Thoracic aorta (tissue), 2 donors: Measurements from ENCODE around the gene DNM2. TPM values are rescaled to one million over a fixed set of nuclear protein-coding genes. Genes with fewer than 3 reads are reported as not detected.

Source experiments
- ATAC-seq: fragments of 150-250 bp; one replicate; pipeline ENCODE4 v1.8.0; 2017; ENCODE audit warnings: low read depth; ENCODE audit not compliant: insufficient number of reproducible peaks, low FRiP score
- DNase-seq: peaks from one replicate; pipeline ENCODE4 v3.0.0-alpha.2; 2020; ENCODE audit warnings: low spot score
- H3K27ac ChIP-seq, 2 donors: fragments of 200-600 bp; sonication (generic); 1 replicate in 1 of 2; 2 replicates in 1 of 2; pipeline ENCODE4 v1.5.1; 2016; ENCODE audit warnings: mild to moderate bottlenecking in 2 of 2, moderate library complexity in 2 of 2
- H3K27me3 ChIP-seq: fragments of 200-600 bp; sonication (generic); replicated peaks from 2 replicates; pipeline ENCODE4 v1.6.0; 2016; ENCODE audit warnings: mild to moderate bottlenecking; ENCODE audit not compliant: insufficient read depth
- H3K36me3 ChIP-seq: fragments of 200-600 bp; sonication (generic); one replicate; pipeline ENCODE4 v1.5.1; 2016
- H3K4me1 ChIP-seq, 2 donors: fragments of 200-600 bp; sonication (generic); 1 replicate in 1 of 2; 2 replicates in 1 of 2; pipeline versions ENCODE4 v1.5.1 to v1.6.0; 2016; ENCODE audit warnings: low read depth in 2 of 2, mild to moderate bottlenecking in 1 of 2; ENCODE audit not compliant: control insufficient read depth in 1 of 2
- H3K4me3 ChIP-seq: fragments of 200-600 bp; sonication (generic); 2 replicates; pipeline ENCODE4 v1.5.1; 2016; ENCODE audit warnings: mild to moderate bottlenecking
- H3K9me3 ChIP-seq: fragments of 200-600 bp; sonication (generic); 2 replicates; pipeline ENCODE4 v1.5.1; 2016
- total RNA-seq, 2 donors: library from RNA; depleted of rRNA; stranded (reverse); fragments of >200 nt; gene quantifications; one replicate each; pipeline versions ENCODE4 v1.1.0 to v1.2.3, GENCODE V29; 2016
- TF ChIP-seq, protein P1 (sequence below): fragments of 200-600 bp; sonication (generic); IDR thresholded peaks from one replicate; pipeline ENCODE4 v1.5.1; 2019; ENCODE audit warnings: antibody characterized with exemption

DNM2 gene
- total RNA-seq, 2 donors from 2014 or later: 153 to 195 TPM

DNA sequence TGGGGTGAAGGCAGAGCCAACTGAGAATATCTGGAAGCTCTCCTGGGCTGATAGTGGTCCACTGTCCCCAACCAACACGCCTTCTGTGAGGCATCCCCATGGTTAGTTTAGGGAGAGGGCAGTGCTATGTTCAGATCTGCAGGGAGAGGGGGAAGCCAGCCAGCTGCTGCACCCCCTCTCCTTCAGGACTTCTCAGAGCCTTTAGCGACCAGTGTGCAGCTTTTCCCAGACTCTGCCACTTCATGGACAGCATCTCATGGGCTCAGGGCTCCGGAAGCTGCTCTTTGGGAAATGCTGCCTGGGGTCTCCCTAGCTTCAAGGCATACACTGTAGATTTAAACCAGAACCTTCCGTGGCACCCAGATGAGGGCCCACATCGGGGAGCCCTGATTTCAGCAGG is 84.6 kb downstream of the DNM2 start:
- no peak for DNase-seq
- H3K27me3 ChIP-seq: no peaks in the 10 kb centered on the region
- no peaks in the 10 kb centered on the region for H3K4me1 ChIP-seq
- H3K36me3 ChIP-seq: peaks cover 50% of the 10 kb centered on the region
- ATAC-seq: no peak
- no peak overlapping the region for H3K4me3 ChIP-seq
- no peak overlapping the region for H3K27ac ChIP-seq
- TF ChIP-seq, protein P1, sequence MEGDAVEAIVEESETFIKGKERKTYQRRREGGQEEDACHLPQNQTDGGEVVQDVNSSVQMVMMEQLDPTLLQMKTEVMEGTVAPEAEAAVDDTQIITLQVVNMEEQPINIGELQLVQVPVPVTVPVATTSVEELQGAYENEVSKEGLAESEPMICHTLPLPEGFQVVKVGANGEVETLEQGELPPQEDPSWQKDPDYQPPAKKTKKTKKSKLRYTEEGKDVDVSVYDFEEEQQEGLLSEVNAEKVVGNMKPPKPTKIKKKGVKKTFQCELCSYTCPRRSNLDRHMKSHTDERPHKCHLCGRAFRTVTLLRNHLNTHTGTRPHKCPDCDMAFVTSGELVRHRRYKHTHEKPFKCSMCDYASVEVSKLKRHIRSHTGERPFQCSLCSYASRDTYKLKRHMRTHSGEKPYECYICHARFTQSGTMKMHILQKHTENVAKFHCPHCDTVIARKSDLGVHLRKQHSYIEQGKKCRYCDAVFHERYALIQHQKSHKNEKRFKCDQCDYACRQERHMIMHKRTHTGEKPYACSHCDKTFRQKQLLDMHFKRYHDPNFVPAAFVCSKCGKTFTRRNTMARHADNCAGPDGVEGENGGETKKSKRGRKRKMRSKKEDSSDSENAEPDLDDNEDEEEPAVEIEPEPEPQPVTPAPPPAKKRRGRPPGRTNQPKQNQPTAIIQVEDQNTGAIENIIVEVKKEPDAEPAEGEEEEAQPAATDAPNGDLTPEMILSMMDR: no peak
- H3K9me3 ChIP-seq: no peaks in the 10 kb centered on the region

DNA sequence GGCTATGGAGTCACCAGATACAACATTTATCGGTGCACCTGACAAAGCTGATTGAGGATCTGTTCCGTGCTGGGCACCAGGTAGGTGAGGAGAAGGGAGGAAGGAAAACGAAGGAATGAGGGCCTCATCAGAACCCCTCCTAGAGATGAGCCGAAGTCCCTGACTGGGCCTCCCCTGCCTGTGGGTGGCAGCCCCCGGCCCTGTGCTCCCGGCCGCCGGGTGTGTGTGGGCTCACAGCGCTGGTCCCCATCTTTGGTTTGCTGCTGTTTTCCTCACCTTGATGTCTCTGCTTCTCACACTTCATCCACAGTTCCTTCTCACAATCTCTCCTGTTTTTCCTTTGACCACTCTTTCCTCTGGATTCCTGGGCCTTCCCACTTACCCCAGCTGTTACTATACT is 85.4 kb downstream of the DNM2 start:
- ATAC-seq: no peak

DNA sequence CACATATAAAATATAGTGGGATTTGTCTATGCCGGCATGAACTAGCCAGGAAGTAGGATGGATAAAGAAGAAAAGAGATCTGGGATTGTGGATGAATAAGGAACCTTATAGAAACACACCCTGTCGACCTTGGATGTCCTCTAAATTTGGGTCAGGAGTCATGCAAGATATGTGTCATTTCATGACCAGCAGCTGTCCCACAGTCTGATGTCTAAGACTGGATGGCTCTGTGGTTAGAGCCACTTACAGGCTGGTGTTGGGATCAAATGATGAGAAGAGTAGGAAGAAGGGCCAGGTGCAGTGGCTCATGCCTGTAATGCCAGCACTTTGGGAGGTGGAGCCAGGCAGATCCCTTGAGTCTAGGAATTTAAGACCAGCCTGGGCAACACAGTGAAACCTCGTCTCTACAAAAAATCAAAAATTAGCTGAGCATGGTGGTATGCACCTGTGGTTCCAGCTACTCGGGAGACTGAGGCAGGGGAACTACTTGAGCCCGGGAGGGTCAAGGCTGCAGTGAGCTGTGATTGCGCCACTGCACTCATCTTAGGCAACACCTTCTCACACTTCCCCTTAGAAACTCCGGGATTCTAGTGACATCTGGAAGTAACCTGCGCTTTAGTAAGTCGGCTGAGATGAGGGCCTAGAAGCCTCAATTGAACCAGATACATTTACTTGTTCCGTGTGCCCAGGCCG is 87.3 kb downstream of the DNM2 start:
- Histone ChIP-seq H3K9me3 (no peaks in the 10 kb centered on the region), H3K27ac (no peak overlapping the region), H3K4me3 (no peak overlapping the region), H3K27me3 (no peaks in the 10 kb centered on the region), H3K4me1 (no peaks in the 10 kb centered on the region), H3K36me3 (peaks cover 40% of the 10 kb centered on the region)
- ATAC-seq (no peak), DNase-seq (no peak)
- TF ChIP-seq, protein P1: no peak

More for the DNA sequence above, 85.4 kb downstream of the DNM2 start:
- Histone ChIP-seq H3K4me1 (no peaks in the 10 kb centered on the region), H3K36me3 (peaks cover 47% of the 10 kb centered on the region), H3K27ac (no peak overlapping the region), H3K27me3 (no peaks in the 10 kb centered on the region), H3K9me3 (no peaks in the 10 kb centered on the region), H3K4me3 (no peak overlapping the region)
- TF ChIP-seq, protein P1: no peak
- no peak for DNase-seq

DNA sequence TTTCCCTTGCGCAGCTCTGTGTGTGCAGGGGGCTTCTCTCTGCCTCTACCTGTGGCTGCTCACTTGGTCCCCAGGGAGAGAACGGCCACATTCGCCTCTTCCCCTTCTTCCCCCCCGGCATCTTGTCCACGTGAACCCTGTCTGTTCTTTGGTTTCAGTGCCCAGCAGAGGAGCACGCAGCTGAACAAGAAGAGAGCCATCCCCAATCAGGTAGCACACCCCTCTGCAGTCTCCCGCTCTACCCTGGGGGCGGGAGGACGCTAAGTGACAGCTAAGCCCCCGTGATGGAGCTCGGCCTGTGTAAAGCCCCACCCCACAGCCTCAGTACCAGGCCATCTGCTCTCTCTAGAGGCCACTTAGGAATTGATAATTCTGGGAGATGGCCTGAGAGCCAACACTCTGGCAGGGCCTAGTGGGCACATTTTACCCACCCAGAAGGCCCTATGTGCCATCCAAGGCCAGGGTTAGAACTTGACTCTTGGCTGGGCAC is 87.9 kb downstream of the DNM2 start:
- no peak for DNase-seq
- no peaks in the 10 kb centered on the region for H3K4me1 ChIP-seq
- H3K27me3 ChIP-seq: no peaks in the 10 kb centered on the region
- H3K9me3 ChIP-seq: no peaks in the 10 kb centered on the region
- H3K36me3 ChIP-seq: peaks cover 36% of the 10 kb centered on the region
- no peak for ATAC-seq
- no peak overlapping the region for H3K27ac ChIP-seq
- no peak overlapping the region for H3K4me3 ChIP-seq
- TF ChIP-seq, protein P1: no peak

DNA sequence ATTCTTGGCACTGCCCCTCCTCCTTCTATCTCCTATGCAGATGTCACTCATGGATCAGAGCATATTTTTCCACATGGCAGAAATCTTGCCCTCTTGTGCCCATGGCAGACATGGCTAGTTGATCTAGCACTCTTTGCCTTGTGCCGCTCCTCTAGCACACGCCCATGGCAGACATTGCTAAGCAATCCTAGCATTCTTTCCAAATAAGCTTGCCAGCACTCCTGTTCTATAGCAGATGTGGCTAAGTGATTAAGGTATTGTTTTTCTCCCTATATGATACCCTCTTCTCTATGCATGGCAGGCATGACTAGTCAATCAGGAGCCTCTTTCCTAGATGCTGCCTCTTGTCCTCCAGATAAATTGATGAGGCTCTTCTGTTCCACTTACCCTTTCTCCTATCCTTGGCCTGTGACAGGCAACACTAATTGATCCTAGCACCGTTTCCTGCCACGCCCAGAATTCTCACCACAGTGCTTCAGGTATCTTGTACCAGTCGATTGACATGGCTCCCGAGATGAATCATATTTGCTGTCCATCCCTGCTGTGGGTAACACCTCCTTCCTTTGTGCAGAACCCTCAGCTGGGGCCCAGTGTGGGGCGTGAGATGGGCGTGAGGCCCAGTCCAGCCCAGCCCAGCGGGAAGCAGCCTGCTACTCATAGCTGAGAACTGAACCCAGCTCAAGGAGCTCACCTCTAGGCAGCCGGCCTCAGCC is 91.2 kb downstream of the DNM2 start:
- Histone ChIP-seq H3K27me3 (no peaks in the 10 kb centered on the region), H3K36me3 (peaks cover 28% of the 10 kb centered on the region), H3K27ac (peak overlapping the region in 1 of 2 donors; percentile 16), H3K4me3 (no peak overlapping the region), H3K9me3 (no peaks in the 10 kb centered on the region), H3K4me1 (peaks cover 4 to 14% of the 10 kb centered on the region in 2 donors)
- DNase-seq (no peak), ATAC-seq (no peak)
- TF ChIP-seq, protein P1: no peak
